Tibial nerve (tissue), 4 donors: ENCODE data around the gene TRIM29. TPM values are rescaled to one million over a fixed set of nuclear protein-coding genes. Genes with fewer than 3 reads are reported as not detected.

Experiments used
- DNase-seq, 2 donors: peaks; one replicate each; pipeline ENCODE4 v3.0.0-alpha.2; 2019; ENCODE audit warnings: low spot score in 2 of 2
- H3K27ac ChIP-seq, 4 donors: fragments of 200-600 bp; sonication (generic) in 3 of 4; one replicate each; pipeline ENCODE4 v1.5.1; 2017 to 2019; ENCODE audit warnings: mild to moderate bottlenecking in 1 of 4
- H3K27me3 ChIP-seq, 2 donors: fragments of 200-600 bp; sonication (generic) in 1 of 2; one replicate each; pipeline versions ENCODE4 v1.5.1 to v1.6.0; 2017 to 2019
- H3K36me3 ChIP-seq, 3 donors: fragments of 200-600 bp; sonication (generic); one replicate each; pipeline ENCODE4 v1.5.1; 2018 to 2019
- H3K4me1 ChIP-seq, 4 donors: fragments of 200-600 bp; sonication (generic) in 3 of 4; one replicate each; pipeline ENCODE4 v1.5.1; 2017 to 2019
- H3K4me3 ChIP-seq, 4 donors: fragments of 200-600 bp; sonication (generic) in 3 of 4; one replicate each; pipeline ENCODE4 v1.5.1; 2017 to 2019; ENCODE audit warnings: mild to moderate bottlenecking in 1 of 4, moderate library complexity in 1 of 4
- H3K9me3 ChIP-seq, 4 donors: fragments of 200-600 bp; sonication (generic) in 3 of 4; one replicate each; pipeline ENCODE4 v1.5.1; 2017 to 2019
- EP300 ChIP-seq, 2 donors: sonication (generic); formaldehyde crosslinking; IDR thresholded peaks; one replicate each; pipeline ENCODE4 v1.6.1; 2017; ENCODE audit warnings: antibody characterized with exemption in 2 of 2, mild to moderate bottlenecking in 1 of 2
- POLR2A ChIP-seq, 2 donors: fragments of 450-650 bp; IDR thresholded peaks; one replicate each; pipeline ENCODE4 v1.6.1; 2017; ENCODE audit warnings: antibody characterized with exemption in 2 of 2, mild to moderate bottlenecking in 2 of 2, moderate library complexity in 2 of 2
- WGBS, 2 donors: methylation state at CpG; one replicate each; pipeline ENCODE4 v1.1.5; 2018; 5-methylcytosine and 5-hydroxymethylcytosine counted together
- total RNA-seq, 4 donors: library from RNA; depleted of rRNA; stranded (reverse); fragments of >200 nt; gene quantifications; one replicate each; pipeline ENCODE4 v1.1.0, GENCODE V29; 2016
- TF ChIP-seq, protein P1 (sequence below), 5 experiments: fragments of 200-600 bp in 3 of 5; fragments of 450-650 bp in 2 of 5; sonication (generic) in 3 of 5; IDR thresholded peaks; one replicate each; pipeline ENCODE4 v1.5.1; 2016 to 2019; ENCODE audit warnings: antibody characterized with exemption in 5 of 5, mild to moderate bottlenecking in 3 of 5, moderate library complexity in 2 of 5

TRIM29 gene
- total RNA-seq, 4 donors from 2014 or later: 2.4 to 64.9 (median 40.7) TPM

- 42 to 55% methylated on average over 9 of the region's 9 CpGs for WGBS, 2 donors
These were observed 19.9 kb downstream of the TRIM29 start for GRCh38 chr11:120117991-120118390.

GRCh38 chr11:120116966-120117365 is 20.9 kb downstream of the TRIM29 start:
- TF ChIP-seq EP300 (IDR thresholded peaks at IDR 0.05) (no peak), POLR2A (IDR thresholded peaks at IDR 0.05) (no peak)
- TF ChIP-seq, protein P1, sequence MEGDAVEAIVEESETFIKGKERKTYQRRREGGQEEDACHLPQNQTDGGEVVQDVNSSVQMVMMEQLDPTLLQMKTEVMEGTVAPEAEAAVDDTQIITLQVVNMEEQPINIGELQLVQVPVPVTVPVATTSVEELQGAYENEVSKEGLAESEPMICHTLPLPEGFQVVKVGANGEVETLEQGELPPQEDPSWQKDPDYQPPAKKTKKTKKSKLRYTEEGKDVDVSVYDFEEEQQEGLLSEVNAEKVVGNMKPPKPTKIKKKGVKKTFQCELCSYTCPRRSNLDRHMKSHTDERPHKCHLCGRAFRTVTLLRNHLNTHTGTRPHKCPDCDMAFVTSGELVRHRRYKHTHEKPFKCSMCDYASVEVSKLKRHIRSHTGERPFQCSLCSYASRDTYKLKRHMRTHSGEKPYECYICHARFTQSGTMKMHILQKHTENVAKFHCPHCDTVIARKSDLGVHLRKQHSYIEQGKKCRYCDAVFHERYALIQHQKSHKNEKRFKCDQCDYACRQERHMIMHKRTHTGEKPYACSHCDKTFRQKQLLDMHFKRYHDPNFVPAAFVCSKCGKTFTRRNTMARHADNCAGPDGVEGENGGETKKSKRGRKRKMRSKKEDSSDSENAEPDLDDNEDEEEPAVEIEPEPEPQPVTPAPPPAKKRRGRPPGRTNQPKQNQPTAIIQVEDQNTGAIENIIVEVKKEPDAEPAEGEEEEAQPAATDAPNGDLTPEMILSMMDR (IDR thresholded peaks at IDR 0.05): no peak
- WGBS, 2 donors: 76 to 77% methylated on average over 3 to 7 of the region's 7 CpGs
- H3K27ac ChIP-seq: no peak overlapping the region
- H3K36me3 ChIP-seq: no peaks in the 10 kb centered on the region
- no peaks in the 10 kb centered on the region for H3K9me3 ChIP-seq
- peaks cover 0 to 14% (median 0%) of the 10 kb centered on the region in 4 donors for H3K4me1 ChIP-seq
- H3K4me3 ChIP-seq: no peak overlapping the region
- H3K27me3 ChIP-seq: no peaks in the 10 kb centered on the region
- DNase-seq: no peak

More at GRCh38 chr11:120117991-120118390, 19.9 kb downstream of the TRIM29 start:
- TF ChIP-seq POLR2A (IDR thresholded peaks at IDR 0.05) (no peak), EP300 (IDR thresholded peaks at IDR 0.05) (no peak)
- TF ChIP-seq, protein P1 (IDR thresholded peaks at IDR 0.05): no peak
- no peak for DNase-seq
- Histone ChIP-seq H3K9me3 (no peaks in the 10 kb centered on the region), H3K27me3 (no peaks in the 10 kb centered on the region), H3K27ac (no peak overlapping the region), H3K4me3 (no peak overlapping the region), H3K4me1 (peaks cover 0 to 13% (median 0%) of the 10 kb centered on the region in 4 donors), H3K36me3 (no peaks in the 10 kb centered on the region)

DNA sequence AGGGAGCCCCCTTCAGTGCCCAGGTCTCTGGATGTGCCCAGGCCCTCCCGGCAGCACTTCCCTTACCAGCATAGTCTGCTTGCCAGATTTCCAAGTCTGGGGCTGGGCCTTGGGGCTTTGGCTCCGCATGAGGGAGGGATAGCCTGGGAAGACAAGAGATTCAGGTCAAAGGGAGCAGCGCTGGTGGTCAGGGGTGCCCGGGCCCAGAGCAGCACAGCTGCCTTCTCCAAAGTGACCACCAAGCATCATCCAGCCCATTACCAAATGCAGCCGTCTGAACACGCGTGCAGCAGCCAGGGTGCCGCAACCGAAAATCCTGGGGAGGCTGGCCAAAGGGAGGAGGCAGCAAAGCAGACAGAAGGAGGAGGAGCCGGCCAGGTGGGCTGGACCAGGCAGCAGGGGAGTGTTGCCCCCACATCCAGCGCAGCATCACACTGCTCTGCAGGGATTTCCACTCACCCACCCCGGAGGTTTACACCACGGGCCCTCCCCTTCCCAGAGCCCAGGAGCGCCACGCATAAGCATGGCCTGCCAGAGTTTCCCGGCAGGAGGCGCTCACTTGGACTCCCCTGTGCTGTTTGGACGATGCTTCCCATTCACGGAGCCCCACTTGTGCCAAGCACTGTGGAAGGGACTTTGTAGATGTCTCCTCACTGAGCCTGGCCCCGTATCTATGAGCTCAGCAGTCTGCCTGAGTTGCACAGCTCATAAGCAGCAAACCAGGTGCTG is 22.5 kb downstream of the TRIM29 start:
- no peaks in the 10 kb centered on the region for H3K9me3 ChIP-seq
- TF ChIP-seq EP300 (IDR thresholded peaks at IDR 0.05): no peak
- no peak for TF ChIP-seq POLR2A (IDR thresholded peaks at IDR 0.05)
- TF ChIP-seq, protein P1 (IDR thresholded peaks at IDR 0.05): no peak
- no peak overlapping the region for H3K4me3 ChIP-seq
- 63% methylated on average over 16 to 20 of the region's 20 CpGs for WGBS, 2 donors
- H3K36me3 ChIP-seq: no peaks in the 10 kb centered on the region
- no peaks in the 10 kb centered on the region for H3K27me3 ChIP-seq
- DNase-seq: no peak
- H3K27ac ChIP-seq: no peak overlapping the region
- H3K4me1 ChIP-seq: peaks cover 0 to 5% (median 0%) of the 10 kb centered on the region in 4 donors

DNA sequence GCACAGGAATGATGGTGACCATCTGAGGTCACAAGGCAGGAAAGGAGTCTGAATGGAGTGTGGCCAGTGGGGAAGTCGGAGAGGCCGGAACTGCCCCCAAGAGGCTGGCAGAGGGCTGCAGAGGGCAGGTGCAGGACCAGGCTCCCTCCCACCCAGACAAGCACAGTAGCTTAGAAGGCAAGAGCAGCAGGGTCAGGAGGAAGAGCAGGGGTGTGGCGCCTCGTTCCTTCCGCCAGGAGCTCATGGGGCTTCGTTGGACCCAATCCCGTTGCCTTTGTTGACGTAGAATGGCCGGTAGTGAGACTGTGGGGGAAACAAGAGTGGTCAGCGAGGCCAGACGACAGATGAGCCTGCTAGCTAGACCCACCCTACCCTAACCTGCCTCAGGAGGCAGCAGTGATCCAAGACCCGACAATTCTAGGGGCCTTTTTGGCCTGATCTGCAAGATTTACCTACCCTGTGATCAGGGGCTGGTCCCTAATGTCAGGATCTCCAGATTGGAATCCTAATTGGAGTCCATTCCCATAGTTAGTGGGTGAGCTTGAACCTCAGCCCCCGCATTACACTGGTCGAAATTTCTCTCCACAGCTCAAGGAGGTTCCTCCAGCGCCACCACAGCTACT is 25.6 kb downstream of the TRIM29 start:
- Histone ChIP-seq H3K4me1 (peaks cover 0 to 13% (median 0%) of the 10 kb centered on the region in 4 donors), H3K9me3 (no peaks in the 10 kb centered on the region), H3K36me3 (no peaks in the 10 kb centered on the region), H3K4me3 (no peak overlapping the region), H3K27me3 (peaks cover 0 to 7% of the 10 kb centered on the region in 2 donors), H3K27ac (peak overlapping the region in 1 of 4 donors; percentile 29)
- no peak for DNase-seq
- TF ChIP-seq, protein P1 (IDR thresholded peaks at IDR 0.05): peak in 1 of 5 experiments; percentile 10
- no peak for TF ChIP-seq EP300 (IDR thresholded peaks at IDR 0.05)
- 67 to 78% methylated on average over 14 to 15 of the region's 15 CpGs for WGBS, 2 donors

GRCh38 chr11:120109531-120109930 is 28.4 kb downstream of the TRIM29 start:
- Histone ChIP-seq H3K27me3 (peaks cover 0 to 8% of the 10 kb centered on the region in 2 donors), H3K4me1 (peaks cover 0 to 13% (median 0%) of the 10 kb centered on the region in 4 donors), H3K27ac (no peak overlapping the region), H3K9me3 (no peaks in the 10 kb centered on the region), H3K36me3 (no peaks in the 10 kb centered on the region), H3K4me3 (no peak overlapping the region)
- TF ChIP-seq POLR2A (IDR thresholded peaks at IDR 0.05) (no peak), EP300 (IDR thresholded peaks at IDR 0.05) (no peak)
- TF ChIP-seq, protein P1 (IDR thresholded peaks at IDR 0.05): no peak
- DNase-seq: no peak
- 79 to 83% methylated on average over 5 of the region's 5 CpGs for WGBS, 2 donors
